ENCODE data around the gene PIGL. TPM values are rescaled to one million over a fixed set of nuclear protein-coding genes. Genes with fewer than 3 reads are reported as not detected.
A peak's percentile ranks its signal among the peaks of the same experiment; 100 is the strongest.
"Not testable (repeated sequence)": the region's sequence is repeated elsewhere in the genome, so short reads cannot be mapped to it uniquely, and the experiment has no call there.

Gene PIGL
- total RNA-seq, 2 donors from 2014 or later: 38.4 to 53.4 TPM

GRCh38 chr17:16262201-16262600 is 45.2 kb downstream of the PIGL start:
- ATAC-seq (no peak), DNase-seq (no peak)
- intact Hi-C loops (cut with DNase I, micrococcal nuclease): no loop called here

- ATAC-seq (no peak), DNase-seq (no peak)
- intact Hi-C loops (cut with DNase I, micrococcal nuclease): no loop called here
These were observed 50.2 kb downstream of the PIGL start for GRCh38 chr17:16267174-16267573.

GRCh38 chr17:16269658-16270057 is 52.6 kb downstream of the PIGL start:
- intact Hi-C loops (cut with DNase I, micrococcal nuclease): no loop called here
- ATAC-seq: no peak
- no peak for DNase-seq

DNA sequence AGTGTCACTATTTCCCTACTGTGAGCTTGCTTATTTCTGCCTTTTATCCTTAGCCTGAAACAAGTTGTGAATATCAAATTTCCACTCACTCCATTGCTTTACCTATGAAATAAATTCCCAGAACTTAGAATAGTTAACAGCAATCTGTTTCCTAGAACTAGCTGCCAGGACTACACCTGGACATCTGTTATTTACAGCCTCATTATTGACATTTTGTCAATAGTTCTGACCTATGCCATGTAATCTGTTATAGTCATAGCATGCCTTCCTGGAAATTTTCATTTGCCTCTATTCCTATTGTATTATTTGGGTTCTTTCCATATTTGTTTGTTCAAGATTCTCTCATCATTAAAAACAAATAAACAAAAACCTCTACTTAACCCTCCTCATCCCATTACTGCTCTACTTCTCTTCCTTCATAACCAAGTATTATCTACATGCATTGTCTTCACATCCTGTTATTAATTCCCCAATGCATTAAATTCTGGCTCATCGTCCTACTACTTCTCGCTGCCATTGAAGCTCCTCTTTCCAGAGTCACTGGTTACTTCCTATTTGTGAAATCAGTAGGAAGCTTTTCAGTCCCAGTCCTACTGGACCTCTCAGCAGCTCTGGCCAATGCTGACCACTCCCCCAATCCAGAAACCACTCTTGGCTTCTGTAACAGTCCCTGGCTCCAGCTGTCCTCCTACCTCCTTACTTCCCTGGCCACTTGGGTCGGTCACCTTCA is 55.3 kb downstream of the PIGL start:
- ATAC-seq (peak; percentile 63), DNase-seq (no peak)
- intact Hi-C loops (cut with DNase I, micrococcal nuclease): no loop called here

- DNase-seq (no peak), ATAC-seq (no peak)
- intact Hi-C loops (cut with DNase I, micrococcal nuclease): no loop called here
These were observed 56.5 kb downstream of the PIGL start for GRCh38 chr17:16273499-16273898.

- DNase-seq: no peak
- ATAC-seq: peak; percentile 22
- intact Hi-C loops (cut with DNase I, micrococcal nuclease): no loop called here
These were observed 56.9 kb downstream of the PIGL start for GRCh38 chr17:16273929-16274339.

GRCh38 chr17:16275024-16275423 is 58.0 kb downstream of the PIGL start:
- intact Hi-C loops (cut with DNase I, micrococcal nuclease): no loop called here
- no peak for ATAC-seq
- DNase-seq: no peak

DNA sequence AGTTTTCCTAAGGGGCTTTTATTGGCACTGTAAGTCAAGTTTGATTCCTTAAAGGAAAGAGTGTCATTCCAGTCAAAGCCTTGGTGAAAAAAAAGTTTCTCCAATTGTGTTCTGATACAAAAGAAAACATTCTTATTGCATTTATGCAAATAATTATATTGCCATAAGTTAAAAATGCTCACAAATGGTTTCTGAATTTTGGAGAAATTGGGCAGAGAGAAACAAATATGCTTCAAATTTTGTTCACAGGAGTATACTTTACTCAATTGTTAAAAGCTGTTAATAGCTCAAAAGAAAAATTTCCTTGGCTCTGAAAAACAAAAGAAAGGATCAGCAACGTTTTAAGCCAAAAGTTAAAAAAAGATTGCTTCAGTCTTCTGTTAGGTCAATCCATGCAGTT is 60.2 kb downstream of the PIGL start:
- ATAC-seq: no peak

GRCh38 chr17:16281351-16281750 is 64.3 kb downstream of the PIGL start:
- ATAC-seq: no peak
- intact Hi-C loops (cut with DNase I, micrococcal nuclease): no loop called here

More for the DNA sequence above, 60.2 kb downstream of the PIGL start:
- intact Hi-C loops (cut with DNase I, micrococcal nuclease): no loop called here
- DNase-seq: no peak

DNA sequence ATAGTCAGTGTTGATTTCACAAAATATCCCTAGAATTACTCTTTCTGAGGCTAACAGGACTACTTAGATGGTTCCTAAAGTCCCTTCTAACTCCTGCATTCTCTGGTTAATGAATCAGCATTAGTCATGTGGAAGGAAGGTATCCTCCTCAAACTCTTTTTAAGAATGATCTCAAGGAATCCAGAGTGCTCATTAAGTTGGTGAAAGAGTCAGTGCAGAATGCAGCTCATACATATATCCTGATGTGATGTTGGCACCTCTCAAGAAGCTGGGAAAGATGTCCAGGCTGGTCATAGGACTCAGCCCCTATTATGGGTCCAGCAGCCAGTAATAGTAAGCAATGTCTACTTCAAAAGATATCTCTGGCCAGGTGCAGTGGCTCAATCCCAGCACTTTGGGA is 65.5 kb downstream of the PIGL start:
- DNase-seq (no peak), ATAC-seq (no peak)
- intact Hi-C loops (cut with DNase I, micrococcal nuclease): no loop called here

More at GRCh38 chr17:16281351-16281750, 64.3 kb downstream of the PIGL start:
- DNase-seq: no peak

GRCh38 chr17:16283705-16284104 is 66.7 kb downstream of the PIGL start:
- ATAC-seq (no peak), DNase-seq (no peak)
- intact Hi-C loops (cut with DNase I, micrococcal nuclease): no loop called here

- ATAC-seq (no peak), DNase-seq (no peak)
- intact Hi-C loops (cut with DNase I, micrococcal nuclease): no loop called here
These were observed 68.6 kb downstream of the PIGL start for GRCh38 chr17:16285646-16286008.

- DNase-seq (peak; percentile 88 to 96), ATAC-seq (peak; percentile 88)
- intact Hi-C loops (cut with DNase I, micrococcal nuclease): no loop called here
These were observed 69.3 kb downstream of the PIGL start for GRCh38 chr17:16286009-16286946.

GRCh38 chr17:16286947-16287562 is 70.0 kb downstream of the PIGL start:
- ATAC-seq: no peak
- intact Hi-C loops (cut with DNase I, micrococcal nuclease): no loop called here
- peak in 1 of 2 donors; percentile 53 for DNase-seq

DNA sequence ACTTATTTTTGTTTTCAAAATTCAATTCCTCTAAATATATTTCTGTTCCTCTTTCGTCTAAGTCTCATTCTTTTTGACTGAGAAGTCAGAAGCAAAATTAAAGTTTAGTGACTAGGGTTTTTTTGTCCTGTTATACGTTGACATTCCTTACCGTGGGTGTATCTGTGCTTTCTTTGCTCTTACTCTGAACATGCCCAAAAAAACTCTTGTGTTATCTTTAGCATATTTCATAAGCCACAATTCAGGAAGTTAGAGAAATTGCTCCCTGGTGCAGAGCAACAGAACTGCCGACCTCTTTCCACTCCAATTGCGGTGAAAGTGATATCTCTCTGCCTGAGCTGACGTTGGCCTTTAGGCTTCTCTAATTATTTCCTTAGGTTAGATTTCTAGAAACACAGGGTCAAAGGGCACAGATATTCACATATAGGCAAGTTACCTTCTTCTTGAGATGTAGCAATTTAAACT is 70.6 kb downstream of the PIGL start:
- ATAC-seq (peak; percentile 22), DNase-seq (no peak)
- intact Hi-C loops (cut with DNase I, micrococcal nuclease): no loop called here

GRCh38 chr17:16288860-16289571 is 72.0 kb downstream of the PIGL start:
- peak; percentile 16 for ATAC-seq
- no peak for DNase-seq
- intact Hi-C loops (cut with DNase I, micrococcal nuclease): no loop called here

DNA sequence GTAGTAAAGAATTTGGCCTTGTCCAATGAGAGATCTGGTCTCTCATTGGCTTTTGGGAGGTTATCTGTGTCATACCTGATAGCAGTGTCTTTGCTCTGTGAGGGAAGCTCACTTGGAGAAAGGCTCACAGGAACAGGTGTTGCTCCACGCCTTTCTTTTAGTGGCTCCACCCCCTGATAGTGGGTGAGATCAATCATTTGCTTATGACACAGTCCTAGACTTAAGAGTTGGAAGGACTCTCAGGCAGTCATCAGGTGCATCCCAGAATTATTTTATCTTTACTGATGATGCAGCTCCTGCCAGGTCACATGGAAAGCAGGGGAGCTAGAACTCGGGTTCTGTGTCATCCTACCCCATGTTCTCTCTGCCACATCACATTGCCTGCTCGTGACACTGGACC is 76.9 kb downstream of the PIGL start:
- peak; percentile 47 for ATAC-seq
- peak; percentile 59 to 69 for DNase-seq
- intact Hi-C loops (cut with DNase I, micrococcal nuclease): no loop called here

DNA sequence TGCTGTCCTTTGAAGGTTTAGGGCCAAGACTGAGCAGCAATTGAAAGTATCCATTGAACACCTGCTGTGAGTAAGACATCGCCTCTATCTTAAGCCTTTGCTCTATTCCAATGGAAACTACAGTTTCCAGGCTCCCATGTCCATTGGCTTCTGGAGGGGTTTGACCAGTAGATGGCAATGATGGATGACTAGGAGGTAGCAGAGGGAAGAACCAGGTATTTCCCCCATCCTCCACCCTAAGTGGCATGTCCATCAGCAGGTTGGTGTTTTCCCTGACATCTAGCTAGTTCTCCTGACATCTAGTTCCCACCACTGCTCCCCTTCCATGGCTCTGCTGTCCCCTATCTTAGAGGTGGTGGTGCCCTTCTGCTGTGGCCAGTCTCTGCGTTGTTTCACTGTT is 77.5 kb downstream of the PIGL start:
- ATAC-seq (no peak), DNase-seq (no peak)
- intact Hi-C loops (cut with DNase I, micrococcal nuclease): no loop called here

GRCh38 chr17:16296072-16296471 is 79.1 kb downstream of the PIGL start:
- not testable (repeated sequence) for DNase-seq, ATAC-seq

More at GRCh38 chr17:16296072-16296471, 79.1 kb downstream of the PIGL start:
- intact Hi-C loops (cut with DNase I, micrococcal nuclease): not testable (repeated sequence)
